DMS153 (cell line): ENCODE measurements around the gene ATM.
"Not testable (repeated sequence)": the region's sequence is repeated elsewhere in the genome, so short reads cannot be mapped to it uniquely, and the experiment has no call there.

Source experiments
- DNase-seq: peaks from one replicate; lab custom pipeline; 2025; lab: John Stamatoyannopoulos, UW

ATM gene

DNA sequence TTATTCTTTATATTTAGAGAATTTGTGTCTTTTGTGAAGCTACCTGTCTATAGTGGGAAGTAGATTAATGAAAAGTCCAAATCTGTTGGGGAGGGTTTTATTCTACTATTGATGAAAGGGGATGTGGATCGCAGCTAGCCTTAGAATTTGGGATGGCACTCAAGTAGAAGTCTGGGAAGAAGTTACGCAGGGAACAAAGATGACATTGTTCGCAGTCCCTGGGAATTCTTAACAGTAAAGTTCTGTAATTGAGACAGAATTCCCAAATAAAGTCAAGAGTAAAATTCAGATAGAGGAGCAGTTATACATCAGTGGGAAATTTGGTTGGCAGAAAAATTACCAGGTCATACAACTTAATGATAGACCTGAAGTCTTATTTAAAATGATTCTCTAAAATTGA lies 64.1 kb downstream of the ATM start:
- no peak for DNase-seq

DNA sequence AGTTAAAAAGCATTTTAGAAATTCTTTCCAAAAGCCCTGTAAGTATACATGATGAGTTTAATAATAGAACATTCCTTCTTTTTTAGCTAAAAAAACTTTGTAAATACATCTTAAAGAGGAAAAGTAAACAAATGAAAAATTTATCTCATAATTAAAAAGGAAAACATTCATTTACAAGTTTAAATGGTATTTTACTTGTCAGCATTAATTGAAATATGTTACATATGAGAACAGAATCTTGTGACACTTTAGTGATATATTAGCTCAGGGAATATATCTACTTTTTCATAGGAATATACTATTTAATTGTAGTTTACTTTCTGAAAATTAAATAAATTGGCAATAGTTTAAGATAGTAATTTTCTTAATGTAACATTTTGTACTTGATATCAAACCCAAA lies 66.2 kb downstream of the ATM start:
- not testable (repeated sequence) for DNase-seq

- DNase-seq = no peak
Observed at GRCh38 chr11:108289699-108290098, 66.8 kb downstream of the ATM start.

DNA sequence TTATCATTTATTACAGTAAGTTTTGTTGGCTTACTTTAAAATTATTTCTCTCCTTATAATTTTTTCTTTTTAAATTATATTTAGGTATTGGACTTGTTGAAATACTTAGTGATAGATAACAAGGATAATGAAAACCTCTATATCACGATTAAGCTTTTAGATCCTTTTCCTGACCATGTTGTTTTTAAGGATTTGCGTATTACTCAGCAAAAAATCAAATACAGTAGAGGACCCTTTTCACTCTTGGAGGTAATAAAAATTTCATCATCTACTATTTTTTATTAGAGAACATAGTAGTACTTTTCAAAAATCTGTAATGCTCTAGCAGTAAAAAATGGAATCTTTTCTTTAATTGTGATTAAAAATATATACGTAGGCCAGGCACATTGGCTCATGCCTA lies 70.4 kb downstream of the ATM start:
- DNase-seq = no peak

DNA sequence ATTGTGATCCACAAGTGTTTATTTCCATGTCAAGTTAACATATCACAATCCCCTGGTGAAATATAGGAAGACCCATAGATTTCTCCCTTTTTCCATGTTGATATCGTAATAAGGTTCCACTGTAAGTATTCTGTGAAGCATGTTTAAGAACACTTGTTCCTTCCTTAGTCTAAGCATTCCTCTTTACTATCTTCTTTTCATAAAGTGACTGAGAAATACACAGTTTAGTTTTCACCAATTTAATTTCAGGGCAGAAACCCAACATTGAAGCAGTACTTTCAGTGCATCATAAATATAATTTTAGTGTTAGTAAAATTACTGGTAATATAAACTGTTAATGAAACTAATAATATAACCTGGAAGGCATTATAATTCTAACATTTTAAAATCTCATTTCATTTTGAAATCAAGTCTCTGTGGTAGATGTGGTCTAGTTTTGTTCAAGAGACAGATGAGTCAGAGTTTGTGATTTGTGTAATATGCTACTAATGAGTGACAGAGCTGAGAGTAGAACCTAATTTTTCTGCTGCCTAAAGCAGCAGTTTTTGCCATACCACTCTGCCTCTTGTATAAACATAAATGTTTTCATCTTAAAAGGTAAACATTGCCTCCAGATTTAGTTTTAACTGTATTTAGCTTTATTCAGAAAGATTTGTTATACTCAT lies 79.4 kb downstream of the ATM start:
- no peak for DNase-seq

GRCh38 chr11:108307751-108308150 lies 84.9 kb downstream of the ATM start:
- DNase-seq = no peak

DNA sequence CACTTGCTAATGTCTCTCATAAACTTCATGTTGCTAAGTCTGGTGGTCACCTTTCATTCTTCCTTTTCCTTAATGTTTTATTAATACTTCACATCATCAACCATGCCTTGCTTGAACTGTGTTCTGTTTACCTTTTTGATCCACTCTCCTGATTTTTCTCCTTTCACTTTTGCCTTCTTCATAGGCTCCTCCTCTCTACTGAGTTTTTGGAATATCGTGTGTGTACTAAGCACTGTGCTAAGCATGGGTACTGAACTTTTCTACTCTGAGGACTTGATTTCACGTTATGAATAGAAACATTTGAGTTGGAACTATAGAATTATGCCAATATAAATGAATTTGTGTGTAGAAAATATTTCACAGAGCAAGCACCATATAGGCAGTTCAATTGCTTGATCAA lies 90.6 kb downstream of the ATM start:
- no peak for DNase-seq

DNA sequence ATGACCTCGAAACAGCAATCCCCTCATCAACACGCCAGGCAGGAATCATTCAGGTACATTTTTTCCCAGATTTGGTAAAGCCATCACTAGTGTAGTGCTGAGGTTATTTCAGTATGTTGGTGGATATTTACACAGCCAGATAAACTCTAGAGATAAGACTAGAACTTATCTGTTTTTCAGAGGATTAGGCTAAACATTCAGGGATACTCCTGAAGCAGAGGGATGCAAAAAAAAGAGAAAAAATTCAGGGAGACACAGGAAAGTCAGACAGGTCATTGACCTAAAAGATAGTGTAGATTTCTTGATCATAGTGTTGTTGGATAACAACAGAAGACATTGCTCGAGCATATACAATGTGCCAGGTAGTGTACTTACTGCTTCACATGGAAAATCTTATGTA lies 93.2 kb downstream of the ATM start:
- no peak for DNase-seq

DNA sequence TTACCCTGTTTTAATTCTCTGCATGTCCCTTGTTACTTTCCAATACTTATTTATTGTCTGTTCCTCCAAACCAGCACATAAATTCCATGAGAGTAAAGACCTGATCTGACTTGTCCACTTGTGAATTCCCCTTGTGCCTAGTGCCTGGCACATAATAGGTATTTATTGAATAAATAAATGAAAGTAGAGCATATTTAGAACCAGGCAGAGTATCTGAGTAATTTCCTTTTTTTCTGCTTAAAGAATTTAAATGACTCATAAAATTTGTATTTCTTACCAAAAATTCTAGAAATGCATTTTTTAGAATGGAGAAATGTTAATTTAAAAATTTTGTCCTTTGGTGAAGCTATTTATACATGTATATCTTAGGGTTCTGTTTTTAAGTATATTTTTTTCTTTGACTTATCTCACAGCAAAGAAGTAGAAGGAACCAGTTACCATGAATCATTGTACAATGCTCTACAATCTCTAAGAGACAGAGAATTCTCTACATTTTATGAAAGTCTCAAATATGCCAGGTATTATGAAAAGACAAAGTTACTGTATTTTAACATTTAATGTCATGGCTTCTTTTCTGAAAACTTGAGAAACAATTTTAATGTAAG lies 96.8 kb downstream of the ATM start:
- no peak for DNase-seq

DNA sequence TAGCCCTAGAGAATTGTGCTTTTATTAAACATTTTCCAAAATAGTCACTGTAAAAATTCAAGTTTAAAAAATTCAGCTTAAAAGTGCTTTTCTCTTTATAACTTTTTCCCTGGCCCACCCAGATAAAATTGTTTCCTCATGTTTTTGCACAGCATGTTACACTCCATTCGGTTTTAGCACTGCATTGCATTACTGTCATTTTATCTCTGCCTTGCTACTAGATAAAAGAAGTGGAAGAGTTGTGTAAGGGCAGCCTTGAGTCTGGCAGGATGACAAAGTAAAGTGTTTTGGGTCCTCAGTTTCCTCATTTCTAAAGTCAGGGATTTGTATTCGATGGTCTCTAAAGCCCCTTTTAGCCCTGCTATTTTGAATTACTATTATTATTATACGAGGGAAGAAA lies 99.8 kb downstream of the ATM start:
- no peak for DNase-seq

DNA sequence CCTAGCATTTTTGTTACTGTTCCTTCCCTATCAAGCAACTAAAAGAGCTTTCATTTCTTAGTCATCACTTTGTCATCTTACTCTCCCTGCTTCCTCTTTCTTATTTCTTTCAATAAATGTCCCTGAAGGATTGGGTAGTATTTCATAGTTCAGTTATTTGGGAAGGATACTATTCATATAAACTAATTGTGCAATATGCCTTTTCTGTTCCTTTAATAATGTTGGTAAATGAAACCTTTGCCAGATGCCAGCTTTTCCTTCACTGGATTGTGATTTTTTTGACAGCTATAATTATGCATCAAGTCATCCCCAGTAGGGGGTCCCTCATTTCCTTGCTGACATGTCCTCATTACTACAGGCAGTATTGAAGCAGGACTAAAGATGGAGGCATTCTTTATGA lies 101.7 kb downstream of the ATM start:
- no peak for DNase-seq

DNA sequence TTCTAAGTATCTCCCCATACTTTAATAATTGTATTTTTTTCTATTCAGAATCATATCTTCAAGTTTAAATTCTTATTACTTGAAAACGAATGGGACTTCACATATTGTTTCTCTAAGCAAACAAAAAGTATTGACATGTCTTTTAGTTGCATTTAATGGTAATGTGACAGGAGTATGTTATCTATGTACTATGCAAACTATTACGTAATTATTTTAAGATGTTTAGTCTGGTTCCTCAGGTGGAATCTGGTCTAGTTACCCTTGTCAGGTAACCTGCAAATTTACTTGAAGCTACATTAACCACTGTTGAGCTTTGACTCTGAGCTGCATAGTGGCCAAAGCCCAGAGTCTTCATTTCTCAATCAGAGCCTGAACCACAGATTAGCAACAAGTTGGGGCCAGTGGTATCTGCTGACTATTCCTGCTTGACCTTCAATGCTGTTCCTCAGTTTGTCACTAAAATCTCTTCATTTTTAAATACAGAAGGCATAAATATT lies 110.6 kb downstream of the ATM start:
- DNase-seq = no peak

DNA sequence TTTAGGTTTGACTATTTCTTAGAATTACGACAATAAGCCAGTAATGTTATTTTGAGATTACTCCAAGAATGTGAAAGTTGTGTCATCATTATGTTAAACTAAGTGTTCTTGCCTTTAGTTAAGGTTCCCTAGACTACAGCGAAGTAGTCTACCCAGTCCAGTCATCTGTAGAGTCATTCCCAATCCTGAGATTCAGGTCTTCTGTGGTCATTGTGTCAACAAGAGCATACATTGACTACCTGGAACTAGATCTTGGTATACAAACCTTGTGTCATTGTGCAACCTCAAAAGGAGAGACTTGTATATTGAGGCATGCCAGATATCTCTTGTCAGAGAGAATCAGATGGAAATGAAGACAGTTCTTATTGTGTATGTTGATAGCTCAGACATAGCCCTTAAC lies 115.9 kb downstream of the ATM start:
- no peak for DNase-seq

DNA sequence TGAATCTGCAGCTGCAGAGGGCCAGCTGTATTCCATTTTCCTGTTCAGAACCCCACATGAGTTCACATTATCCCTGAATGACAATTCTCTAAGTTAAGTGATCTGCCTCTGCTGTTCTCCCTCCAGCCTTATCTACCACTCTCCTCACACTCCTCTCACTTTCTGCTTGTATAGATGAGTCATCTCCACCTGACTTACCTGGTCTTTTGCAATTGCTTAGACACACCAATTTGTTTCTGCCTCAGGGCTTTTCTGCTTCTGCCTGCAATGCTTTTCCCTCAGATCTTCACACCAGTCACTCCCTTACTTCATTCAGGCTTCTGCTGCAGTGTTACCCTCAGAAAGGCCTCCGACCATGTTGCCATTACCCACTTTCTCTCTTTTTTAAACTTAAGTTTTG lies 118.1 kb downstream of the ATM start:
- DNase-seq = no peak

- DNase-seq = no peak
Observed at GRCh38 chr11:108341654-108342053, 118.8 kb downstream of the ATM start.

GRCh38 chr11:108343714-108344113 lies 120.8 kb downstream of the ATM start:
- DNase-seq = no peak

DNA sequence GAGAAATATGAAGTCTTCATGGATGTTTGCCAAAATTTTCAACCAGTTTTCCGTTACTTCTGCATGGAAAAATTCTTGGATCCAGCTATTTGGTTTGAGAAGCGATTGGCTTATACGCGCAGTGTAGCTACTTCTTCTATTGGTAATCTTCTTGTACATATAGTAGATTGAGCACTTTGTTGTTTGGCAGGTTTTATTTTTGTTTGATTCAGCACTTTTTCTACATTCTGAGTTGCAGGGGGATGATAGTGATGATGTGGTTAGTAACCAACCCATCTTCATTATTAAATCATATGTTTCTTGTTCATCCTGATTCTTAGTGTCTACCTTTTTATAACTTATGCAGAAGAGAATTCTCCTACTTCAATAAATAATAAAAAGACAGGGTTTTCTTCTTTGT lies 122.9 kb downstream of the ATM start:
- no peak for DNase-seq

DNA sequence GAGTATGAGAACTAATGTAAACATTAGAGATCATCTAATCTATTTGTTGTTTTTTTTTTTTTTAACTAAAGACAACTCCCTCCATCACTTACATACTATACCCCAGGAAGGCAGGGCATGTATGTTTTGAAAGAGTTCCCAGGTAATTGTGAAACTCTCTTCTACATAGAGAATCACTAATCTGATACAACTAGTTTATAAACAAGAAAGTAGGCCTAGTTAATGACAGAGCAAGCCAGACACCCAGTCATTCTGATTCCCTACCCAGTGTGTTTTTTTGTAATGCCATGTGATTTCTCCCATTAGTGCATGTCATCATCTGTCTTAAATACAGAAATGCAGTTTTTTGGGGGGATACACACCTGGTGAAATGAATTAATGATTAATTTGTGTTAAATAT lies 123.6 kb downstream of the ATM start:
- DNase-seq = no peak

GRCh38 chr11:108351468-108351867 lies 128.6 kb downstream of the ATM start:
- no peak for DNase-seq

DNA sequence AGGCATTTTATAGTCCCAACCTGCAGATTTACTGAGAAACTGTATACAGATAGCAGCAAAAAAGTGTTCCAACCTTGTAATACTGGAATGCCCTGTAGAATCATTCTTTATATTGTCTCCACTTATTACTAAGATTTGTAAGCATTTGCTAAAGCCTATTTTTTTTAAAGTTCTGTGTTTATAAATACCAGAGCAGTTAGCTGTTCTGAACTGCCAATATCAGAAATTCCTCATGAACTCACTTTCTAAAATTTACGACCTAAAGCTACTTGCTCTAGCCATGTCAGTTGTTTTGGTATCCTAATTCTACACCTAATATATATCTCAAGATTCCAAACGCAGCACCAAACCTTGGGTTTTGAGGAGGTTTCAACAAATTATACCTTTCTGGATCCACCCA lies 141.3 kb downstream of the ATM start:
- no peak for DNase-seq

DNA sequence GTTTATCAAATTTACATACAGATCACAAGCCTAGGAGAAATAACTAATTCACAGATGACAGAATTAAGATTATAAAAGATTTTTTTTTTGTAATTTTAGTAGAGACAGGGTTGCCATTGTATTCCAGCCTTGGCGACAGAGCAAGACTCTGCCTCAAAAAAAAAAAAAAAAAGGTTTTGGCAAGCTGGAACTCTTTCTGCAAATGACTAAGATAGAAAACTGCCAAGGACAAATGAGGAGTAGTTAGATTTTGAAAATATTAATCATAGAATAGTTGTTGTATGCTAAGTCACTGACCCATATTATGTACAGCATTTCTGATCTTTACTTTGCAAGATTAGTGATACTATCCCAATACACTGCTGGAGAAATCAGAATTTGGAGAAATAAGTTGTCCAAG lies 145.3 kb downstream of the ATM start:
- DNase-seq = no peak

GRCh38 chr11:108369064-108369463 lies 146.2 kb downstream of the ATM start:
- no peak for DNase-seq

DNA sequence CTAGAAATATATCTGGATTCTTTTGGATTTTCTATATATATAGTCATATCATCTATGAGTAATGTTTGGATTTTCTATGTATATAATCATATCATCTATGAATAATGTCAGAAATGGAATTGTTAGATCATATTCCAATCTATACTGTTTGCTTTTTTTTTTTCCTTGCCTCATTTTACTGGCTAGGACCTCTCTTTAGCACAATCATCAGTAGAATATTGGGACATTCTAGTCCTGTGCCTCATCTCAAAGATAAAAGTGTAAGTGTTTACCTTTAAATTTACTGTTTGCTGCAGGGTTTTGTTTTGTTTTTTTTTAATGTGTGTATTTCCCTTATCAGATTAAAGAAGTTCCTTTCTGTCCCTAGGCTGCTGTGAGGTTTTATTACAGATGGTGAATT lies 147.4 kb downstream of the ATM start:
- DNase-seq = no peak

DNA sequence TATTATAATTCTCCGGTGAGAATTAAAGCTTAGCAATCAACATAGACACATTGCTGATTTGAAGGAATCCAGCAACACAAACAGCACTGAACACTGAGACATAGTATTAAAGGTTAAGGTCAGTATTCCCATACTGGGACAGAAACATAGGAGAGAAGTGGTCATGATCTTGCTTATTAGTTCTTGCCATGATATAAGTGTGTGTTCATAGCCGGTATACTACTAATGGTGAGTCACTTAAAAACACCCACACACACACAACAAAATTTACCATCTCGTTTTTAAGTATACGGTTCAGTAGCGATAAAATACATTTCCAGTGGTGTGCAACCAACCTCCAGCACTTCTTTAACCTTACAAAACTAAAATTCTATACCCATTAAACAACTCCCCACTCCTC lies 148.1 kb downstream of the ATM start:
- no peak for DNase-seq
